Activated T-cell treated with anti-CD3 and anti-CD28 coated beads, Interleukin-2, amount 50 U/mL, for 24 hours (primary cell): Measurements from ENCODE around the gene TMEM259.

Experiments
- DNase-seq: peaks from one replicate; pipeline ENCODE4 v3.0.0-alpha.2; 2020
- H3K27ac Mint-ChIP-seq: 2 replicates; pipeline ENCODE4 v1.8.0; 2020; ENCODE audit warnings: mild to moderate bottlenecking, mixed read lengths
- H3K27me3 Mint-ChIP-seq: 2 replicates; pipeline ENCODE4 v1.8.0; 2020; ENCODE audit warnings: mixed read lengths
- H3K36me3 Mint-ChIP-seq: 2 replicates; pipeline ENCODE4 v1.8.0; 2020; ENCODE audit warnings: low read depth, mixed read lengths
- H3K4me1 Mint-ChIP-seq: 2 replicates; pipeline ENCODE4 v1.8.0; 2020; ENCODE audit warnings: low read depth, mixed read lengths
- H3K4me3 Mint-ChIP-seq: 2 replicates; pipeline ENCODE4 v1.8.0; 2020; ENCODE audit warnings: mild to moderate bottlenecking, moderate library complexity, mixed read lengths
- H3K9me3 Mint-ChIP-seq: 2 replicates; pipeline ENCODE4 v1.8.0; 2020; ENCODE audit warnings: mixed read lengths

The TMEM259 gene

DNA sequence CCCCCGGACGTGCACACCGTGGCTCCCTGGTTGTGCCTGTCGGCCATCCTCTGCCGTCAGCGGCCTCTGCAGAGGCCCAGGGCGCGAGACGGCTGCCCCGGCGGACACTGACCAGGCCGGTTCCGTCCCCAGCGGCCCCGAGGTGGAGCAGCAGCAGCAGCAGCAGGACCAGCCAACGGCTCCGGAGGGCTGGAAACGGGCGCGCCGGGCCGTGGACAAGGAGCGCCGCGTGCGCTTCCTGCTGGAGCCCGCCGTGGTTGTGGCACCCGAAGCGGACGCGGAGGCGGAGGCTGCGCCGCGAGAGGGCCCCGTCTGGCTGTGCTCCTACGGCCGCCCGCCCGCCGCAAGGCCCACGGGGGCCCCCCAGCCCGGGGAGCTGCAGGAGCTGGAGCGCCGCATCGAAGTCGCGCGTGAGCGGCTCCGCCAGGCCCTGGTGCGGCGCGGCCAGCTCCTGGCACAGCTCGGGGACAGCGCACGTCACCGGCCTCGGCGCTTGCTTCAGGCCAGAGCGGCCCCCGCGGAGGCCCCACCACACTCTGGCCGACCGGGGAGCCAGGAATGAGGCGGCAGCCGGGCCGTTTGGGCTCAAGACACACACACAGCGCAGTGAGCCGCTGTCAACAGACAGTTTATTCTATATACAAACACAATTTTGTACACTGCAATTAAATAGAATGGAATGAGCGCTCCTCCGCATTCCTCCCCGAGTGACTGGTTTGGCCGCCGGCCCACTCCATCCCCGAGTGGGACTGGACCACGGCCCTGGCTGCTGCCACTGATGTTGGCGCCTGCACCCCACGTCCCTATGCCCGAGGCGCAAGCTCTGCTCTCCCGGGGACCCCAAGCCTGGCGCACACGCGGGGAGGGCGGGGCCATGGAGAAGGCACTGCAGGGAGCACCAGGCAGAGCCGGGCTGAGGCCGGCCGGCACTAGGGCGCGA lies 11.6 kb downstream of the TMEM259 start:
- Mint-ChIP-seq H3K4me1 (peaks cover 2% of the 10 kb centered on the region), H3K9me3 (no peaks in the 10 kb centered on the region), H3K27me3 (no peaks in the 10 kb centered on the region), H3K4me3 (no peak overlapping the region), H3K36me3 (peaks cover 39% of the 10 kb centered on the region), H3K27ac (no peak overlapping the region)
- DNase-seq, result no peak

DNA sequence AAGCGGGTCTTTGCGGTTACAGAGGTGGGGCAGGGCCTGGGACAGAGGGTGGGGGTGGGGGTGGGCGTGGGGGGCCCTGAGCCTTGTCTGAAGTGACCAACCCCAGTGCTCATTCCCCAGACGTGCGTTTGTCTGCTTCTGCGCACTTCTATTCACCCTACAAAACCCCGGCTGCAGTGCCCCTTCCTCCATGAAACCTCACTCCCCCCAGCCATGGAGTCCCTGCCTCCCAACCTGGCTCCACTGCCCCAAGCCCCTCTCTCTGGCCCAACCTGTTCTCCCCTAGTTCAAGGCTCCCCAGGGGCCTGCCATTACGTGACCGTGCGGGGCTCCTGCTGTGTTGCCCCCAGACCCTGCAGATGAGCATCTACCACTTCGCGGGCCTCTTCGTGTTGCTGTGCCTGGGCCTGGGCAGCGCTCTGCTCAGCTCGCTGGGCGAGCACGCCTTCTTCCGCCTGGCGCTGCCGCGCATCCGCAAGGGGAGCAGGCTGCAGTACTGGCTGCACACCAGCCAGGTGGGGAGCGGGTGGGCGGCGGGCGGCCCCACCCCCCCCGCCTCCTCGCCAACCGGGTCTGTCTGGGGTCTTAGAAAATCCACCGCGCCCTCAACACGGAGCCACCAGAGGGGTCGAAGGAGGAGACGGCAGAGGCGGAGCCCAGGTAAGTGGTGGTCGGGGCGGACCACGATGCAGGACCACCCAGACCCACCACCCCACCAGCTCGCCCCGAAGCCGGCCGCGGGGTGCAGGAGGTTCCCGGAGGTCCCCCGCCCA lies 12.5 kb downstream of the TMEM259 start:
- DNase-seq, result no peak
- Mint-ChIP-seq H3K9me3 (no peaks in the 10 kb centered on the region), H3K36me3 (peaks cover 30% of the 10 kb centered on the region), H3K4me1 (no peaks in the 10 kb centered on the region), H3K27ac (no peak overlapping the region), H3K4me3 (no peak overlapping the region), H3K27me3 (no peaks in the 10 kb centered on the region)

DNA sequence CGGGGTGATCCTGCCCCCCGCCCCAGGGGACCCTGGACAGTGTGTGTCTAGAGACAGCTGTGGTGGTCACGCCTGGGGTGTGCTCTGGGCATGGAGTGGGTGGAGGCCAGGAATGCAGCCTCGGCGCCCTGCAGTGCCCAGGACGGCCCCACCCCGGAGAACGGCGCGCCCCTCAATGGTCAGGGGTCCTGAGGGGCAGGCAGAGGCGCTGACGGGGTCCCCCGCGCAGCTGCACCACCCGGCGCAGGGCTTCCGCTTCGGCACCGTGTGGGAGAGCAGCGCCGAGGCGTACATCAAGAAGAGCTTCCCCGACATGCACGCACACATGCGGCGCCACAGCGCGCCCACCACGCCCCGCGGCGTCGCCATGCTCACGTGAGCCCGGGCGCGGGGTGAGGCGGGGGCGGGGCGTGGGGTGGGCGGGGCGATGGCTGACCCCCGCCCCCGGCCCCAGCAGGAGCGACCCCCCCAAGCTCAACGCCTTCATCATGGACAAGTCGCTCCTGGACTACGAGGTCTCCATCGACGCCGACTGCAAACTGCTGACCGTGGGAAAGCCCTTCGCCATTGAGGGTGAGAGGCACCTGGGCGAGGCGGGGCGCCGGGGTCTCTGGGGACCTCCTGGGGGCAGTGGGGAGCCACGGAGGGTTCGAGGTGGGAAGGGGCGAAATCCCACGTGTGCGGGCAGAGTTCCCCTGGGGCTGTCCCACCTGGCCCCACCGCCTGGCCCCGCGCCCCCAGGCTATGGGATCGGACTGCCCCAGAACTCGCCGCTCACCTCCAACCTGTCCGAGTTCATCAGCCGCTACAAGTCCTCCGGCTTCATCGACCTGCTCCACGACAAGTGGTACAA lies 13.3 kb downstream of the TMEM259 start:
- Mint-ChIP-seq H3K27me3 (peaks cover 2% of the 10 kb centered on the region), H3K36me3 (peaks cover 24% of the 10 kb centered on the region), H3K4me1 (no peaks in the 10 kb centered on the region), H3K27ac (no peak overlapping the region), H3K4me3 (no peak overlapping the region), H3K9me3 (no peaks in the 10 kb centered on the region)
- no peak for DNase-seq

DNA sequence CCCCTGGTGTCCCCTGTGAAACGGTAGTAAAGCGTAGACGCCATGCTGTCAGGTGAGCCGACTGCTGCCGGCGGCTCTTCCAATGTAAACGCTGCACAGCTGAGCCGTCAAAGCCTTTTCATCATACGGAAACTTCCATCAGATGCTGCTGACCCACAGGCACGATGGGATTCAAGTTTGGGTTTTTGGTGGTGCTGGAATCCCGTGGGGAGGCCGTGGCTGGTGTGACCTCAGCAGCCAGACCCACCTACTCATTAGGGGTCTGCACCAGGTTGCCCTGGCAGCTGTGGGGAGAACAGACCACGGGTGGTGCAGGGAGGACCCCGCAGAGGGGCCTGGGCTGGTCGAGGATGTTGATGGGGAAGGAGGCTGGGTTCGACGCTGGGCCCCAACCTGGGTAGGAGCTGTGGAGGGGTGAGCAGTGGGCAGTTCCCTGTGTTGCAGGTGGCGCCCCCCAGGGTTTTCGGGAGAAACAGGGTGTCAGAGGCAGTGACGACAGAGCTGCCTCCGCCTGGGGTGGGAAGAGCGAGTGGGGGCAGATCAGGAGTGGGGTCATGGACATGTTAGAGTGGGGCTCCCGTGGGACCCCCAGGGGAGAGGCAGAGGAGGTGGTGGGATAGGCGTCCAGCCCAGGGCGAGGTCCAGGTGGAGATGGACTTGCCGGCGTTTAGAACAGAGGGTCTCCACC lies 14.1 kb downstream of the TMEM259 start:
- no peak for DNase-seq
- Mint-ChIP-seq H3K4me3 (no peak overlapping the region), H3K9me3 (no peaks in the 10 kb centered on the region), H3K36me3 (peaks cover 22% of the 10 kb centered on the region), H3K27me3 (peaks cover 5% of the 10 kb centered on the region), H3K4me1 (no peaks in the 10 kb centered on the region), H3K27ac (peak overlapping the region; percentile 26)

DNA sequence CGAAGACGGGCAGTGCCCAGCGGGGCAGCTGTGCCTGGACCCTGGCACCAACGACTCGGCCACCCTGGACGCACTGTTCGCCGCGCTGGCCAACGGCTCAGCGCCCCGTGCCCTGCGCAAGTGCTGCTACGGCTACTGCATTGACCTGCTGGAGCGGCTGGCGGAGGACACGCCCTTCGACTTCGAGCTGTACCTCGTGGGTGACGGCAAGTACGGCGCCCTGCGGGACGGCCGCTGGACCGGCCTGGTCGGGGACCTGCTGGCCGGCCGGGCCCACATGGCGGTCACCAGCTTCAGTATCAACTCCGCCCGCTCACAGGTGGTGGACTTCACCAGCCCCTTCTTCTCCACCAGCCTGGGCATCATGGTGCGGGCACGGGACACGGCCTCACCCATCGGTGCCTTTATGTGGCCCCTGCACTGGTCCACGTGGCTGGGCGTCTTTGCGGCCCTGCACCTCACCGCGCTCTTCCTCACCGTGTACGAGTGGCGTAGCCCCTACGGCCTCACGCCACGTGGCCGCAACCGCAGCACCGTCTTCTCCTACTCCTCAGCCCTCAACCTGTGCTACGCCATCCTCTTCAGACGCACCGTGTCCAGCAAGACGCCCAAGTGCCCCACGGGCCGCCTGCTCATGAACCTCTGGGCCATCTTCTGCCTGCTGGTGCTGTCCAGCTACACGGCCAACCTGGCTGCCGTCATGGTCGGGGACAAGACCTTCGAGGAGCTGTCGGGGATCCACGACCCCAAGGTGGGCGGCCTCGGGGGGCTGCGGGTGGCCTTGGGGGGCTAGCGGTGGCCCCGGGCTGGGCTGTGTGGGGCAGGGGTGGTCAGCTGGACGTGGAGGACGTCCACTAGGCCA lies 15.9 kb downstream of the TMEM259 start:
- Mint-ChIP-seq H3K9me3 (no peaks in the 10 kb centered on the region), H3K27ac (peak overlapping the region; percentile 61), H3K27me3 (peaks cover 12% of the 10 kb centered on the region), H3K36me3 (peaks cover 15% of the 10 kb centered on the region), H3K4me1 (peaks cover 4% of the 10 kb centered on the region), H3K4me3 (no peak overlapping the region)
- DNase-seq, result no peak

DNA sequence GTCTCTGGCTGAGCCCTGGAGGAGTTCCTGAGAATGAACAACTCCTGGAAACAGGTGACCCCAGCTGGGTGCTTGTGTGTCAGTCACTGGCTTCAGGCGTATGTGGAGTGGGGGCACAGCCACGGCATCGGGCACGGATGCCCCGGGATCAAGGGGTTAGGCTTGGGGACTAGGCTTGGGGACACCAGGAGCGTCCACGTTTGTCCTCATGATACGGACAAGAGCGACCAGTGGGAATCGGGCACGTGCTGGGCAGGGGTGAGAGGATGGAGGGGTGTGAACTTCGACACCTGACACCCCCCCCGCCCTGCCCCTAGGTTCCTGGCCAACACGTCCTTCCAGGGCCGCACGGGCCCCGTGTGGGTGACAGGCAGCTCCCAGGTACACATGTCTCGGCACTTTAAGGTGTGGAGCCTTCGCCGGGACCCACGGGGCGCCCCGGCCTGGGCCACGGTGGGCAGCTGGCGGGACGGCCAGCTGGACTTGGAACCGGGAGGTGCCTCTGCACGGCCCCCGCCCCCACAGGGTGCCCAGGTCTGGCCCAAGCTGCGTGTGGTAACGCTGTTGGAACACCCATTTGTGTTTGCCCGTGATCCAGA lies 16.6 kb downstream of the TMEM259 start:
- Mint-ChIP-seq H3K4me3 (no peak overlapping the region), H3K9me3 (no peaks in the 10 kb centered on the region), H3K36me3 (peaks cover 10% of the 10 kb centered on the region), H3K27ac (no peak overlapping the region), H3K27me3 (peaks cover 18% of the 10 kb centered on the region), H3K4me1 (peaks cover 4% of the 10 kb centered on the region)
- no peak for DNase-seq

DNA sequence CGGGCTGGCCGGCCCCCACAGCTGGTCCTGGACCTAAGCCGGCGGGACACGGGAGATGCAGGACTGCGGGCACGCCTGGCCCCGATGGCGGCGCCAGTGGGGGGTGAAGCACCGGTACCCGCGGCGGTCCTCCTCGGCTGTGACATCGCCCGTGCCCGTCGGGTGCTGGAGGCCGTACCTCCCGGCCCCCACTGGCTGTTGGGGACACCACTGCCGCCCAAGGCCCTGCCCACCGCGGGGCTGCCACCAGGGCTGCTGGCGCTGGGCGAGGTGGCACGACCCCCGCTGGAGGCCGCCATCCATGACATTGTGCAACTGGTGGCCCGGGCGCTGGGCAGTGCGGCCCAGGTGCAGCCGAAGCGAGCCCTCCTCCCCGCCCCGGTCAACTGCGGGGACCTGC lies 17.6 kb downstream of the TMEM259 start:
- no peak overlapping the region for H3K4me3 Mint-ChIP-seq
- peaks cover 4% of the 10 kb centered on the region for H3K4me1 Mint-ChIP-seq
- no peaks in the 10 kb centered on the region for H3K9me3 Mint-ChIP-seq
- peaks cover 8% of the 10 kb centered on the region for H3K36me3 Mint-ChIP-seq
- peaks cover 25% of the 10 kb centered on the region for H3K27me3 Mint-ChIP-seq
- no peak for DNase-seq
- no peak overlapping the region for H3K27ac Mint-ChIP-seq

DNA sequence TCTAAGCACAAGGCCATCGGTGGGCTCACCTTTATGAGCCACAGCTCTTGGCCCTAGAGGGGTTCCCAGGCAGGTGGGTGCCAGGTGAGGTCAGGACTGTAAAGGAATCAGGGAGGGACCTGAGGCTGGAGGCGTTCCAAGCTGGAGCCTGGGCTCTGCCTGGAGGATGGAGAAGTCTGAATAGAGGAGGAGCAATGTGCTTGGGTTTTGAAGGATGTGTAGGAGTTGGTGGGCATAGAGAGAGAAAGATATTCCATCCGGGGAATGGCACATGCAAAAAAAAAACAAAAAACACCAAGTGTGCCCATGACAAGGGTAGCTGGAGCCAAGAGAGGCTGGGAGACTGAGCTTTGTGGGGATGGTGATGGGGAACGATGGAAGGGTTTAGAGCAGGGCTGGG lies 18.3 kb downstream of the TMEM259 start:
- peak overlapping the region; percentile 58 for H3K27ac Mint-ChIP-seq
- H3K4me1 Mint-ChIP-seq, result peaks cover 4% of the 10 kb centered on the region
- no peak for DNase-seq
- peaks cover 32% of the 10 kb centered on the region for H3K27me3 Mint-ChIP-seq
- H3K9me3 Mint-ChIP-seq, result no peaks in the 10 kb centered on the region
- peaks cover 7% of the 10 kb centered on the region for H3K36me3 Mint-ChIP-seq
- no peak overlapping the region for H3K4me3 Mint-ChIP-seq

DNA sequence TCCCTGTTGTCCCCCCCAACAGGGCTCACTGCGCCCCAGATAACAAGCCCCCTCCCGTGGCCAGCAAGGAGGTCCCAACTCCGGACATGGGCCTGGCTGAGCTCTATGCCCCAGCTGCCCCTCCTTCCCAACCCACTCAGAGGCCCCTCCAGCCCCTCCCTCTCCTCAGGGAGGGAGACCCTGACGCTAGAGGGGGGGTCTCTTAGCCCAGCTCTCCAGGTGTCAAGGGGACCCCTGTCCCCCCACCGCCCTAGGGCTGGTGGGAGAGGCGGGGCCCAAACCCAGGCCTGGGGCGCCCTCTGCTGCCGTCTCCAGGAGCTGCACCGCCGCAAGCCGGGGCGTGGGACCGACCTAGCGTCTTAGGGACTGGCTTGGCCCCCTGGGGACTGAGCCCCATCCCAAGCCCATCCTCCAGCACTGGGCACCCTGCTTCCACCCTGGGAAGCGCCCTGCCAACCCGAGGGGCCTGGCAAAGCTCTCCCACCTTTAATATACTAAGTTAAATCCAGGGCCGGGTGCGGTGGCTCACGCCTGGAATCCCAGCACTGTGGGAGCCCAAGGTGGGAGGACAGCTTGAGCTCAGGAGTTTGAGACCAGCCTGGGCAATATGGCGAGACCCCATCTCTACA lies 19.3 kb downstream of the TMEM259 start:
- Mint-ChIP-seq H3K9me3 (no peaks in the 10 kb centered on the region), H3K4me3 (no peak overlapping the region), H3K27ac (no peak overlapping the region), H3K4me1 (peaks cover 5% of the 10 kb centered on the region), H3K27me3 (peaks cover 34% of the 10 kb centered on the region), H3K36me3 (peaks cover 2% of the 10 kb centered on the region)
- peak; percentile 85 for DNase-seq

DNA sequence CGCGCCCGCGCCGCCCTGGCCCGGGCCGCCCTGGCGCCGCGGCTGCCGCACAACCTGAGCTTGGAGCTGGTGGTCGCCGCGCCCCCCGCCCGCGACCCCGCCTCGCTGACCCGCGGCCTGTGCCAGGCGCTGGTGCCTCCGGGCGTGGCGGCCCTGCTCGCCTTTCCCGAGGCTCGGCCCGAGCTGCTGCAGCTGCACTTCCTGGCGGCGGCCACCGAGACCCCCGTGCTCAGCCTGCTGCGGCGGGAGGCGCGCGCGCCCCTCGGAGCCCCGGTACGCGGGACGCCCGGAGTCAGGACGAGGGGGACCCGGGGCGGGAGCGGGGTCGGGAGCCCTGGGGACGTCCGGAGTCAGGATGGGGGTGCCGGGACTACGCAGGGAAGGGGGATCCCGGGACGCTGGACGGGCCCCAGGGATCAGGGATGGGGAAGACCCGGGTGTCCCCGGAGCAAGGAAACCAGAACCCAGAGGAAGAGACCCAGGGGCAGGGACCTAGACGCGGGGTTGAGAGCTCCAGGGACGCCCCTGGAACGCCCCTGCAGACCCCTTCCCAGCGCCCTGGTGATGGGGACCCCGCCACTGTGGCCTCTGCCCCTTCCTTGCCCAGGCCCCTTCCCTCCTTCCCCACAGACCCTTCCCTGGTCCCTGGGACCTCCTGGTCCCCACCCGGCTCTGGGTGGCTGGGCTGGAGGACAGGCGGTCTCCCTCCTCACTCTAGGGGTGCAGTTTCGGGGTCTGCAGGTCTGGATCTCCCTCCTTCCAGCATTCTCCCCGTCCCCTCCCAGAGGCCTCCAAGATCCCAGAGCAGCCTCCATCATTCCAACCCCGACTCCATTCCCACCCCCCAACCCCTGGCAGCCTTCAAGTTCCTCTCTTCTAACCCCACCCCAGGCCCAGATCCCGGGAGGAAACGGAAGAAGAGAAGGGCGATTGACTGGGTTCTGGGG lies 20.1 kb downstream of the TMEM259 start:
- H3K27ac Mint-ChIP-seq, result peak overlapping the region; percentile 22
- H3K4me3 Mint-ChIP-seq, result peak overlapping the region; percentile 41
- no peaks in the 10 kb centered on the region for H3K36me3 Mint-ChIP-seq
- no peak for DNase-seq
- no peaks in the 10 kb centered on the region for H3K9me3 Mint-ChIP-seq
- H3K4me1 Mint-ChIP-seq, result peaks cover 10% of the 10 kb centered on the region
- peaks cover 37% of the 10 kb centered on the region for H3K27me3 Mint-ChIP-seq

DNA sequence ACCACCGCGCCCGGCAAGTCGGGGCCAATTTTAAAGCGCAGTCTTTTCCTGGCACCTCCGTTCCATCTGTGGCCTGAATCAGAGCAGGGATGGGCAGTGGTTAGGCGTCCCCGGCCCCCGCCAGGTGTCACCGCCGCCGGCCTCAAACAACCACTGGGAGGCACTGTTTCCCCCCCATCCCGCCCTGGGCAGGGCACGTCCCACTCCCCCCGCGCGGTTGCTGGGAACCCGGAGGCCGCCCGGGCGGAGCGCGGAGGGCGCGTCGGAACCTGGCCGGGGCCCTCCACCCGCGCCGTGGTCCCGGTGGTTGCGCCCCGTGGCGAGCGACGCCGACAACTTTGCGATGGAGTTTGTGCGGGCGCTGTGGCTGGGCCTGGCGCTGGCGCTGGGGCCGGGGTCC lies 20.8 kb downstream of the TMEM259 start, which contains the start of gene GRIN3B:
Gene GRIN3B, plus strand, starts transcription at position 325 of the 400 bp plus-strand sequence. Its CDS starts 19 bp downstream, at position 344.
- H3K27me3 Mint-ChIP-seq, result peaks cover 37% of the 10 kb centered on the region
- no peaks in the 10 kb centered on the region for H3K36me3 Mint-ChIP-seq
- H3K9me3 Mint-ChIP-seq, result no peaks in the 10 kb centered on the region
- peak within 1 kb of the TSS; percentile 42 for H3K27ac Mint-ChIP-seq
- H3K4me1 Mint-ChIP-seq, result peaks cover 14% of the 10 kb centered on the region
- DNase-seq, result peak; percentile 78
- H3K4me3 Mint-ChIP-seq, result peak within 1 kb of the TSS; percentile 41

DNA sequence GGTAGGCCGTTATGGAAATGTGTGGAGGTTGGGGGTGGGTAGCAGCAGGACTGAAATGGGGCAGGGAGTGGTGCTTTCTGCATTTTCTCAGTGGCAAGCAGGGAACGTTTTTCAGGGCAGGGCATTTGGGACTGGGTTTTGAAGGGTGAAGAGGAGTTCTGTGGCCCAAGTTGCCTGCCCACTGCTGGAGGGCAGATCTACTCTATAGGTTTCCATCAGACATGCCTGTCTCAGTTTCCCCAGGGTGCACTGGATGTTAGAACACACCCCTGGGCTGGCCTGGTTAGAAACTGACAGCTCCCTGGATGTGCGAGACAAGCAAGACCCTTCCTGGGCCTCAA lies 21.6 kb downstream of the TMEM259 start:
- Mint-ChIP-seq H3K9me3 (no peaks in the 10 kb centered on the region), H3K27ac (peak overlapping the region; percentile 42), H3K36me3 (peaks cover 3% of the 10 kb centered on the region), H3K4me1 (peaks cover 14% of the 10 kb centered on the region), H3K4me3 (no peak overlapping the region), H3K27me3 (peaks cover 37% of the 10 kb centered on the region)
- no peak for DNase-seq
